ENCODE results near the gene PHPT1. TPM values are rescaled to one million over a fixed set of nuclear protein-coding genes. Genes with fewer than 3 reads are reported as not detected.

Gene PHPT1
- total and polyA plus RNA-seq, 2 donors (not counting 1 experiment from before 2014, with no cell fraction given) = 99.6 to 190 TPM

- TF ChIP-seq, protein P1, sequence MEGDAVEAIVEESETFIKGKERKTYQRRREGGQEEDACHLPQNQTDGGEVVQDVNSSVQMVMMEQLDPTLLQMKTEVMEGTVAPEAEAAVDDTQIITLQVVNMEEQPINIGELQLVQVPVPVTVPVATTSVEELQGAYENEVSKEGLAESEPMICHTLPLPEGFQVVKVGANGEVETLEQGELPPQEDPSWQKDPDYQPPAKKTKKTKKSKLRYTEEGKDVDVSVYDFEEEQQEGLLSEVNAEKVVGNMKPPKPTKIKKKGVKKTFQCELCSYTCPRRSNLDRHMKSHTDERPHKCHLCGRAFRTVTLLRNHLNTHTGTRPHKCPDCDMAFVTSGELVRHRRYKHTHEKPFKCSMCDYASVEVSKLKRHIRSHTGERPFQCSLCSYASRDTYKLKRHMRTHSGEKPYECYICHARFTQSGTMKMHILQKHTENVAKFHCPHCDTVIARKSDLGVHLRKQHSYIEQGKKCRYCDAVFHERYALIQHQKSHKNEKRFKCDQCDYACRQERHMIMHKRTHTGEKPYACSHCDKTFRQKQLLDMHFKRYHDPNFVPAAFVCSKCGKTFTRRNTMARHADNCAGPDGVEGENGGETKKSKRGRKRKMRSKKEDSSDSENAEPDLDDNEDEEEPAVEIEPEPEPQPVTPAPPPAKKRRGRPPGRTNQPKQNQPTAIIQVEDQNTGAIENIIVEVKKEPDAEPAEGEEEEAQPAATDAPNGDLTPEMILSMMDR (conservative IDR thresholded peaks at IDR 0.05 in 1 of 2, IDR thresholded peaks at IDR 0.05 in 1 of 2; ENCODE audit: low read depth in 1 of 2, low read length in 2 of 2) = no peak
- TF ChIP-seq EZH2 (IDR thresholded peaks at IDR 0.05; ENCODE audit: low read length, missing control alignments) = no peak
- DNase-seq (ENCODE audit: low read depth in 2 of 2) = no peak
- H3K36me3 ChIP-seq (ENCODE audit: control insufficient read depth, insufficient read depth, low read length) = peaks cover 36% of the 10 kb centered on the region
Measured at GRCh38 chr9:136829981-136830885, 19.0 kb upstream of the PHPT1 start.

DNA sequence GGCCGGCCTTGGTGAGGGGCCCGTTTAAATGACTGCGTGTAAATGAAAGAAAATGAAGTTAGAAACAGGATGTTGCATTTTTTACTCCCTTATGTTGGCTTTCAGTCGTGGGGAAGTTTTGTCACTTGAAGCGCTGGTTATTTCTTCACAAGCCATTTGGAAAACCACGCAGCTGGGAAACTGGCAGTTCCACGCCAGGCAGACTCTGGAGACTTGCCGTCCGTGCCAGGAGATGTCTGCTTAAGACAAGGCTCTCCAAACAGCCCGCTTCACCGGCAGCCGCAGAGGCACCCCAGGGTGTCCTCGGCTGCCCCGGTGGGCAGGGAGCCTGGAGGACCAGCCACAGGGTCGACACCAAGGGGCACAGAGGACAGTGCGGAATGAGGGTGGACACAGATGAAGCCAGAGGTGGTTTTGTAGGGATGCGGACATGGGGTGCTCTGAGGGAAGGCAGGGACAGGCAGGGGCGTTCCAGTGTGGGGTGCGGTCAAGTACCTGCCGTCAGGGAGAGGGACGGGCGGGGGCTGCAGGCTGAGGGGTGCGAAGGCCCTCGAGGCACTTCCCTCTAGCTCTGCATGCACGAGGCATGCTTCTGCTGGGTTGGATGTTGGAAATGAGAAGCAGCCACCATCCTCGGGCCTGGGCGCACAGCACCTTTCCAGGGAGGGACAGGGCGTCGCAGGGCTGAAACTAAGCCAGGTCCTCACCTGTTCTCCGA lies 18.0 kb upstream of the PHPT1 start:
- H3K4me3 ChIP-seq (replicated peaks in 1 of 4; ENCODE audit: control extremely low read depth in 1 of 4, insufficient read depth in 1 of 4, low read depth in 3 of 4, low read length in 4 of 4) = no peak overlapping the region
- H3K9ac ChIP-seq (ENCODE audit: insufficient read depth, low read length) = no peak overlapping the region
- H3K27ac ChIP-seq (ENCODE audit: insufficient read depth, low read length) = no peak overlapping the region
- TF ChIP-seq, protein P1 (conservative IDR thresholded peaks at IDR 0.05 in 1 of 2, IDR thresholded peaks at IDR 0.05 in 1 of 2; ENCODE audit: low read depth in 1 of 2, low read length in 2 of 2) = no peak
- TF ChIP-seq EZH2 (IDR thresholded peaks at IDR 0.05; ENCODE audit: low read length, missing control alignments) = no peak
- H4K20me1 ChIP-seq (ENCODE audit: control insufficient read depth, extremely low read depth, insufficient read depth, low read length) = no peaks in the 10 kb centered on the region
- no peak overlapping the region for H3K4me2 ChIP-seq (ENCODE audit: extremely low read depth, insufficient read depth, low read length)
- H2AFZ ChIP-seq (ENCODE audit: low read length) = no peak overlapping the region
- DNase-seq (ENCODE audit: low read depth in 2 of 2) = no peak
- H3K9me3 ChIP-seq (ENCODE audit: control insufficient read depth, insufficient read depth, low read depth, low read length) = no peaks in the 10 kb centered on the region
- no peaks in the 10 kb centered on the region for H3K27me3 ChIP-seq (ENCODE audit: control insufficient read depth, insufficient read depth, low read length)
- H3K79me2 ChIP-seq (ENCODE audit: control insufficient read depth, insufficient read depth, low read length) = no peaks in the 10 kb centered on the region
- peaks cover 30% of the 10 kb centered on the region for H3K36me3 ChIP-seq (ENCODE audit: control insufficient read depth, insufficient read depth, low read length)
- H3K4me1 ChIP-seq (ENCODE audit: control insufficient read depth, extremely low read depth, insufficient read depth, low read length) = no peaks in the 10 kb centered on the region

More at GRCh38 chr9:136829981-136830885, 19.0 kb upstream of the PHPT1 start:
- H4K20me1 ChIP-seq (ENCODE audit: control insufficient read depth, extremely low read depth, insufficient read depth, low read length) = no peaks in the 10 kb centered on the region
- H3K9me3 ChIP-seq (ENCODE audit: control insufficient read depth, insufficient read depth, low read depth, low read length) = no peaks in the 10 kb centered on the region
- no peak overlapping the region for H2AFZ ChIP-seq (ENCODE audit: low read length)
- no peak overlapping the region for H3K27ac ChIP-seq (ENCODE audit: insufficient read depth, low read length)
- no peaks in the 10 kb centered on the region for H3K79me2 ChIP-seq (ENCODE audit: control insufficient read depth, insufficient read depth, low read length)
- H3K4me3 ChIP-seq (replicated peaks in 1 of 4; ENCODE audit: control extremely low read depth in 1 of 4, insufficient read depth in 1 of 4, low read depth in 3 of 4, low read length in 4 of 4) = no peak overlapping the region
- no peaks in the 10 kb centered on the region for H3K27me3 ChIP-seq (ENCODE audit: control insufficient read depth, insufficient read depth, low read length)
- H3K4me2 ChIP-seq (ENCODE audit: extremely low read depth, insufficient read depth, low read length) = no peak overlapping the region
- no peak overlapping the region for H3K9ac ChIP-seq (ENCODE audit: insufficient read depth, low read length)
- H3K4me1 ChIP-seq (ENCODE audit: control insufficient read depth, extremely low read depth, insufficient read depth, low read length) = no peaks in the 10 kb centered on the region

DNA sequence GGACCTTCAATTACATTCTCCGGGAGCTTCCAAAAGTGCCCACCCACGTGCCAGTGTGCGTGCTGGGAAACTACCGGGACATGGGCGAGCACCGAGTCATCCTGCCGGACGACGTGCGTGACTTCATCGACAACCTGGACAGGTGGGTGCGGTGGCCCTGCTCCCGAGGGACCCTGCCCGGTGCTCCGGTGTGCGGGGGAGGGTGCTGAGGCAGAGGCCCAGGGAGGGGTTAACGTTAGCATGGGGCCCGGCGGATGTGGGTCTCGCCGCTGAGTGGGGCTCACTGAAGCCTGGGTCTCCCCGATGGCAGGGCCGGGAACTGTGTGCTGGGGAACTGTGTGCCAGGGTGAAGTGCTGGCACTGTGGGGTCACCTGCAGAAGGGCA lies 17.5 kb upstream of the PHPT1 start:
- no peak overlapping the region for H3K27ac ChIP-seq (ENCODE audit: insufficient read depth, low read length)
- no peak overlapping the region for H3K9ac ChIP-seq (ENCODE audit: insufficient read depth, low read length)
- no peak overlapping the region for H2AFZ ChIP-seq (ENCODE audit: low read length)
- no peaks in the 10 kb centered on the region for H3K9me3 ChIP-seq (ENCODE audit: control insufficient read depth, insufficient read depth, low read depth, low read length)
- TF ChIP-seq, protein P1 (conservative IDR thresholded peaks at IDR 0.05 in 1 of 2, IDR thresholded peaks at IDR 0.05 in 1 of 2; ENCODE audit: low read depth in 1 of 2, low read length in 2 of 2) = no peak
- TF ChIP-seq EZH2 (IDR thresholded peaks at IDR 0.05; ENCODE audit: low read length, missing control alignments) = no peak
- H4K20me1 ChIP-seq (ENCODE audit: control insufficient read depth, extremely low read depth, insufficient read depth, low read length) = no peaks in the 10 kb centered on the region
- H3K36me3 ChIP-seq (ENCODE audit: control insufficient read depth, insufficient read depth, low read length) = peaks cover 28% of the 10 kb centered on the region
- no peak overlapping the region for H3K4me3 ChIP-seq (replicated peaks in 1 of 4; ENCODE audit: control extremely low read depth in 1 of 4, insufficient read depth in 1 of 4, low read depth in 3 of 4, low read length in 4 of 4)
- DNase-seq (ENCODE audit: low read depth in 2 of 2) = no peak
- H3K79me2 ChIP-seq (ENCODE audit: control insufficient read depth, insufficient read depth, low read length) = no peaks in the 10 kb centered on the region
- no peak overlapping the region for H3K4me2 ChIP-seq (ENCODE audit: extremely low read depth, insufficient read depth, low read length)
- H3K27me3 ChIP-seq (ENCODE audit: control insufficient read depth, insufficient read depth, low read length) = no peaks in the 10 kb centered on the region
- no peaks in the 10 kb centered on the region for H3K4me1 ChIP-seq (ENCODE audit: control insufficient read depth, extremely low read depth, insufficient read depth, low read length)
